ENCODE data around the gene YIPF1. TPM values are rescaled to one million over a fixed set of nuclear protein-coding genes. Genes with fewer than 3 reads are reported as not detected.

The YIPF1 gene
- total RNA-seq, 2 donors from 2014 or later, result 16.1 to 21.1 TPM

DNA sequence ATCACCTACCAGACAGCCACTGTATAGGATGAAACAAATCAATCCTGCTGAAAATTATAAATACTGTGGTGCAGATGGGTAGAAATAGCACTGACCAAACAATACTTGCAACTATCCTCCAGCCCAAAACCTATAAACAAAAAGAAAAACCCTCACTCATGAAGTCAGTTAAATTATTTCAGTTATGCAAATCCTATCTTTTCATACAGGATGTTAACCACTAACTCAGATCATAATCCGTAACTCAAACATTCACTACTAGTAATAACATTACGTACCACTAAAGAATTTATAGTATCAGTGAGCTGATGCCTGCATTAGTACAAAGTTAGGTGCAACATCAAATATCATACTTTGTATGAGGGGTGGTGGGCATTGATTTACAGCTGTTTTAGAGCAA, 54.1 kb downstream of the YIPF1 start:
- Histone ChIP-seq H3K9me3 (no peaks in the 10 kb centered on the region), H3K36me3 (replicated peaks in 1 of 2; ENCODE audit: insufficient read depth in 1 of 2, low read depth in 2 of 2) (no peaks in the 10 kb centered on the region), H3K27me3 (no peaks in the 10 kb centered on the region), H3K4me1 (peaks cover 7% of the 10 kb centered on the region), H3K27ac (no peak overlapping the region), H3K4me3 (no peak overlapping the region)
- WGBS, 2 donors, result 71 to 96% methylated on average over 2 of the region's 2 CpGs
- intact Hi-C loops (cut with DNase I), result no loop called here
- no peak for DNase-seq
- no peak for TF ChIP-seq POLR2A (IDR thresholded peaks at IDR 0.05)
- TF ChIP-seq, protein P1, sequence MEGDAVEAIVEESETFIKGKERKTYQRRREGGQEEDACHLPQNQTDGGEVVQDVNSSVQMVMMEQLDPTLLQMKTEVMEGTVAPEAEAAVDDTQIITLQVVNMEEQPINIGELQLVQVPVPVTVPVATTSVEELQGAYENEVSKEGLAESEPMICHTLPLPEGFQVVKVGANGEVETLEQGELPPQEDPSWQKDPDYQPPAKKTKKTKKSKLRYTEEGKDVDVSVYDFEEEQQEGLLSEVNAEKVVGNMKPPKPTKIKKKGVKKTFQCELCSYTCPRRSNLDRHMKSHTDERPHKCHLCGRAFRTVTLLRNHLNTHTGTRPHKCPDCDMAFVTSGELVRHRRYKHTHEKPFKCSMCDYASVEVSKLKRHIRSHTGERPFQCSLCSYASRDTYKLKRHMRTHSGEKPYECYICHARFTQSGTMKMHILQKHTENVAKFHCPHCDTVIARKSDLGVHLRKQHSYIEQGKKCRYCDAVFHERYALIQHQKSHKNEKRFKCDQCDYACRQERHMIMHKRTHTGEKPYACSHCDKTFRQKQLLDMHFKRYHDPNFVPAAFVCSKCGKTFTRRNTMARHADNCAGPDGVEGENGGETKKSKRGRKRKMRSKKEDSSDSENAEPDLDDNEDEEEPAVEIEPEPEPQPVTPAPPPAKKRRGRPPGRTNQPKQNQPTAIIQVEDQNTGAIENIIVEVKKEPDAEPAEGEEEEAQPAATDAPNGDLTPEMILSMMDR (IDR thresholded peaks at IDR 0.05), result no peak
- ATAC-seq, result no peak

DNA sequence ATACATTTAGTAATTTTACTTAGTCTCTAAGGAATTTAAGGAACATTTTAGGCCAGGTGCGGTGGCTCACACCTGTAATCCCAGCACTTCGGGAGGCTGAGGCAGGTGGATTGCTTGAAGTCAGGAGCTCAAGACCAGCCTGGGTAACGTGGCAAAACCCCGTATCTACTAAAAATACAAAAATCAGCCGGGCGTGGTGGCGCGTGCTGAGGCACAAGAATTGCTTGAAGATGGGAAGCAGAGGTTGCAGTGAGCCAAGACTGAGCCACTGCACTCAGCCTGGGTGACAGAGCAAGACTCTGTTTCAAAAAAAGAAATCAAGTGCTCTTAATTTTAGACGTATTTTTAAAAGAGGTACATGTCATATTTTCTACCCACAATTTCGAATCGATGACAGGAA, 54.8 kb downstream of the YIPF1 start:
- H3K9me3 ChIP-seq, result no peaks in the 10 kb centered on the region
- H3K4me1 ChIP-seq, result peaks cover 7% of the 10 kb centered on the region
- H3K27ac ChIP-seq, result no peak overlapping the region
- H3K36me3 ChIP-seq (replicated peaks in 1 of 2; ENCODE audit: insufficient read depth in 1 of 2, low read depth in 2 of 2), result no peaks in the 10 kb centered on the region
- intact Hi-C loops (cut with DNase I), result no loop called here
- TF ChIP-seq, protein P1 (IDR thresholded peaks at IDR 0.05), result no peak
- TF ChIP-seq POLR2A (IDR thresholded peaks at IDR 0.05), result no peak
- DNase-seq, result no peak
- WGBS, 2 donors, result 92 to 96% methylated on average over 11 of the region's 11 CpGs
- ATAC-seq, result no peak
- H3K27me3 ChIP-seq, result no peaks in the 10 kb centered on the region
- no peak overlapping the region for H3K4me3 ChIP-seq

- Histone ChIP-seq H3K9me3 (no peaks in the 10 kb centered on the region), H3K4me1 (peaks cover 7% of the 10 kb centered on the region), H3K27ac (no peak overlapping the region), H3K36me3 (replicated peaks in 1 of 2; ENCODE audit: insufficient read depth in 1 of 2, low read depth in 2 of 2) (no peaks in the 10 kb centered on the region), H3K4me3 (no peak overlapping the region), H3K27me3 (no peaks in the 10 kb centered on the region)
- 96 to 97% methylated on average over 4 of the region's 4 CpGs for WGBS, 2 donors
- intact Hi-C loops (cut with DNase I), result no loop called here
- ATAC-seq, result no peak
- TF ChIP-seq, protein P1 (IDR thresholded peaks at IDR 0.05), result no peak
- TF ChIP-seq POLR2A (IDR thresholded peaks at IDR 0.05), result no peak
- DNase-seq, result no peak
Measured at GRCh38 chr1:53833393-53833792, 56.2 kb downstream of the YIPF1 start.

GRCh38 chr1:53826367-53826766, 63.2 kb downstream of the YIPF1 start:
- no peaks in the 10 kb centered on the region for H3K9me3 ChIP-seq
- H3K36me3 ChIP-seq (replicated peaks in 1 of 2; ENCODE audit: insufficient read depth in 1 of 2, low read depth in 2 of 2), result peaks cover 0 to 4% of the 10 kb centered on the region in 2 donors
- intact Hi-C loops (cut with DNase I), result no loop called here
- no peaks in the 10 kb centered on the region for H3K4me1 ChIP-seq
- H3K27me3 ChIP-seq, result no peaks in the 10 kb centered on the region
- no peak overlapping the region for H3K27ac ChIP-seq
- DNase-seq (no peak), ATAC-seq (no peak)
- WGBS, 2 donors, result 94 to 97% methylated on average over 2 of the region's 2 CpGs
- no peak for TF ChIP-seq POLR2A (IDR thresholded peaks at IDR 0.05)
- H3K4me3 ChIP-seq, result no peak overlapping the region

DNA sequence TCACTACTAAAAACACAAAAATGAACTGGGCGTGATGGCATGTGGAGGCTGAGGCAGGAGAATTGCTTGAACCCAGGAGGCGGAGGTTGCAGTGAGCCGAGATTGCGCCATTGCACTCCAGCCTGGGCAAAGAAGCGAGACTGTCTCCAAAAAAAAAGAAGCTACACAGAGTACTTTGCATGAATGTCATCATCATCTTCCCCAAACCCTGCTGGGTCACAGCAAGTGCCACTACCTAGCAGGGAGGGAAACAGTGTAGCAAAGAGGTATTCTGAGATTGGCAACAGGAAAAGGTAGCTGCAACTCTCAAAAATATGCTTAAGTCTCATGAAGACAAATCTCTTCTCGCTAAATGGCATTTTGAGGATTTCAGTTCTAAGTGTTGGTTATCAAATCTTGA, 64.3 kb downstream of the YIPF1 start:
- H3K36me3 ChIP-seq (replicated peaks in 1 of 2; ENCODE audit: insufficient read depth in 1 of 2, low read depth in 2 of 2), result peaks cover 0 to 4% of the 10 kb centered on the region in 2 donors
- no peak for ATAC-seq

More for the DNA sequence above, 64.3 kb downstream of the YIPF1 start:
- no peaks in the 10 kb centered on the region for H3K27me3 ChIP-seq
- no peaks in the 10 kb centered on the region for H3K9me3 ChIP-seq
- DNase-seq, result no peak
- H3K4me3 ChIP-seq, result no peak overlapping the region
- WGBS, 2 donors, result 91 to 95% methylated on average over 6 of the region's 6 CpGs
- no peaks in the 10 kb centered on the region for H3K4me1 ChIP-seq
- intact Hi-C loops (cut with DNase I), result no loop called here
- no peak overlapping the region for H3K27ac ChIP-seq
- TF ChIP-seq, protein P1 (IDR thresholded peaks at IDR 0.05), result no peak
- TF ChIP-seq POLR2A (IDR thresholded peaks at IDR 0.05), result no peak
